ENCODE data around the gene ATRNL1.

DNA sequence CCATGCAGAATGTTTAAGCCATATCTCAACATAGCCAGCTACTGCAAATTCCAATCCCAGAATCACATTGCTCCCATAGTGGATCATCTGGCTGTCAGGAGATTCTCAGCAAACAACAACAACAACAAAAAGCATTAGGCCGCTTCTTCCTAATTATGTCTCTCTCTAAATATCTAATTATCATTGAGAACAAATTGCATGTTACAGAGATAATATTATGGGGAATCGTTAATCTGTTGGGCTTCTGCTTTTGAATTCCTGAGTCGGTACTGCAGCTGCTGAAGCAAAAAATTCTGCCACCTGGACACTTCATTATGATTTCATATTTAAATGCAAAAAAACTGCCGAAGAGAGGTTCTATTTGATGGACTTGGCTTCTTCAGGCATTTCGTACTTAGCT, 791.2 kb downstream of the ATRNL1 start:
- TF ChIP-seq POLR2AphosphoS5 (IDR thresholded peaks at IDR 0.05) (no peak), EP300 (IDR thresholded peaks at IDR 0.05; ENCODE audit: low read depth) (no peak)
- TF ChIP-seq, protein P1, sequence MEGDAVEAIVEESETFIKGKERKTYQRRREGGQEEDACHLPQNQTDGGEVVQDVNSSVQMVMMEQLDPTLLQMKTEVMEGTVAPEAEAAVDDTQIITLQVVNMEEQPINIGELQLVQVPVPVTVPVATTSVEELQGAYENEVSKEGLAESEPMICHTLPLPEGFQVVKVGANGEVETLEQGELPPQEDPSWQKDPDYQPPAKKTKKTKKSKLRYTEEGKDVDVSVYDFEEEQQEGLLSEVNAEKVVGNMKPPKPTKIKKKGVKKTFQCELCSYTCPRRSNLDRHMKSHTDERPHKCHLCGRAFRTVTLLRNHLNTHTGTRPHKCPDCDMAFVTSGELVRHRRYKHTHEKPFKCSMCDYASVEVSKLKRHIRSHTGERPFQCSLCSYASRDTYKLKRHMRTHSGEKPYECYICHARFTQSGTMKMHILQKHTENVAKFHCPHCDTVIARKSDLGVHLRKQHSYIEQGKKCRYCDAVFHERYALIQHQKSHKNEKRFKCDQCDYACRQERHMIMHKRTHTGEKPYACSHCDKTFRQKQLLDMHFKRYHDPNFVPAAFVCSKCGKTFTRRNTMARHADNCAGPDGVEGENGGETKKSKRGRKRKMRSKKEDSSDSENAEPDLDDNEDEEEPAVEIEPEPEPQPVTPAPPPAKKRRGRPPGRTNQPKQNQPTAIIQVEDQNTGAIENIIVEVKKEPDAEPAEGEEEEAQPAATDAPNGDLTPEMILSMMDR (IDR thresholded peaks at IDR 0.05) = no peak
